Hindlimb muscle (tissue), 1 donor: ENCODE data around the gene MBNL2. TPM values are rescaled to one million over a fixed set of nuclear protein-coding genes. Genes with fewer than 3 reads are reported as not detected.

Source experiments
- DNase-seq: peaks from one replicate; pipeline ENCODE4 v3.0.0-alpha.2; 2013
- polyA plus RNA-seq: library from polyadenylated mRNA; unstranded; fragments of 120-200 nt; gene quantifications from one replicate; pipeline ENCODE4 v1.2.1, GENCODE V29; 2013; ENCODE audit not compliant: insufficient read length

Gene MBNL2
- polyA plus RNA-seq, 1 donor = 26.7 TPM

- no peak for DNase-seq
Measured at GRCh38 chr13:97234742-97235141, 12.6 kb downstream of the MBNL2 start.

DNA sequence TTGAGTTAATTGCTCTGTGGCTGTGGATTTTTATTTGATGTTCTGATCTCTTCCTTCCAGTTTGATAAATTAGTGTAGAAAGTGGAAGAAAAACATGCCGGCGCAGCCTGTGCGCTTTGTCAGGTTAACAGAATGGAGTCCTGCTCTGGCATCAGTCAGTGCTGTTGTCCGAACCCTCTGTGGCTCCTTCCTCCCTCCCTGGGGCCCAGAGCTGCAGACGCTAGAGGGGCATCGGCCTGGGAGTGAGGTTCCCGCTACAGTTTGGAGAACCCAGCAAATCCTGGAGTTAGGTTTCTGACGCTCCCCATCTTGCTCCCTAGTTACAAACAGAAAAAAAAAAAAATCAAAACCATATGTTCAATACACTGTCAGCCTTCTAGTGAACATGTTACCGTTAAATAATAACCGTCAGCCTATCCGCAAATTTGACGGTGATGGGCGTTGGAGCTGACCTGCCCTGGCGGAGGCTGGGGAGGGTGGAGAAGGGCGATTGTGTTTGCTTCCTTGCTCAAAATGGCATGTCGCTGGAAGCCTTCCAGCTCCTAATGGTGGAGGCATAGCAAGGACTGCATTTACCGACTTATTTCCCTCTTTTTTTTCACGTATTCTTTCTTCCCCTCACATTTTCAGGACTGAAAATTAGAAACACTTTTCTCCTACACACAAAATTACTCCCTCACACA lies 13.6 kb downstream of the MBNL2 start:
- DNase-seq = no peak

- no peak for DNase-seq
Measured at GRCh38 chr13:97237388-97237787, 15.3 kb downstream of the MBNL2 start.

- no peak for DNase-seq
Measured at GRCh38 chr13:97238432-97238831, 16.3 kb downstream of the MBNL2 start.

DNA sequence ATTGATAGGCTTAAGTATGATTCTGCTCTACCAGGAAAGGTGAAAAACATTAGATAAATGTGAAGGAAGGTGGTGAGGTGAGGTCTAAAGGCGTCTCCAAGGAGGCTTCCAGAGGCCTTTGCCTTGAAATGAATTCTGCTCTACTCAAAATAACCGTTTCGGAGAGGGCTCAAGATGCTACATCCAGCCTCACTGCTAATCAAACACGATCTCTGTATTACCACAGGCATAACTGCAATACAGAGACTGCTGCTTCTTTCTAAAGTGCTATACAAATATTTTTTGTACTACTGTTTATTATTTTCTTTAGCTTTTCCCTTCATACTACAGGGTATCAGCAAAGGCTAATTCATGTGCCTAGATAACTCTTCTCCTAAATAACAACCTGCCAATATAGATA lies 16.8 kb downstream of the MBNL2 start:
- no peak for DNase-seq

DNA sequence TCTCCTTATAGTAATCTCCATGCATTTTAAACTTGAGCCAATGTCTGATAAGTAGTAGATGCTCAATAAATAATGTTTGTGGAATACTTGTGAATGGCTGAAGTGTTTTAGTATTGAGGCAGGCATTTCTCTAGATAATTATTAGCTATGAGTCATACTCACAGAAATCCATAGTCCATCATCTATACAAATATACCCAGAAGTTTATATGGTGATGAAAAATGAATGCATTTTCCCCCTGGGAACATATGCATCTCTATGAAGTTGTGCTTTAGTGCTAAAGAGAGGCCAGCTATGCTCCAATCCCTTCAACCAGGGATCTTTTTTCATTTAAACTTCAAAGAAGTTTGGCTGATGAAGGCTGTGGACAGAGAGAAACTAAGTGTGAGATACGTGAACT lies 17.2 kb downstream of the MBNL2 start:
- DNase-seq = no peak

DNA sequence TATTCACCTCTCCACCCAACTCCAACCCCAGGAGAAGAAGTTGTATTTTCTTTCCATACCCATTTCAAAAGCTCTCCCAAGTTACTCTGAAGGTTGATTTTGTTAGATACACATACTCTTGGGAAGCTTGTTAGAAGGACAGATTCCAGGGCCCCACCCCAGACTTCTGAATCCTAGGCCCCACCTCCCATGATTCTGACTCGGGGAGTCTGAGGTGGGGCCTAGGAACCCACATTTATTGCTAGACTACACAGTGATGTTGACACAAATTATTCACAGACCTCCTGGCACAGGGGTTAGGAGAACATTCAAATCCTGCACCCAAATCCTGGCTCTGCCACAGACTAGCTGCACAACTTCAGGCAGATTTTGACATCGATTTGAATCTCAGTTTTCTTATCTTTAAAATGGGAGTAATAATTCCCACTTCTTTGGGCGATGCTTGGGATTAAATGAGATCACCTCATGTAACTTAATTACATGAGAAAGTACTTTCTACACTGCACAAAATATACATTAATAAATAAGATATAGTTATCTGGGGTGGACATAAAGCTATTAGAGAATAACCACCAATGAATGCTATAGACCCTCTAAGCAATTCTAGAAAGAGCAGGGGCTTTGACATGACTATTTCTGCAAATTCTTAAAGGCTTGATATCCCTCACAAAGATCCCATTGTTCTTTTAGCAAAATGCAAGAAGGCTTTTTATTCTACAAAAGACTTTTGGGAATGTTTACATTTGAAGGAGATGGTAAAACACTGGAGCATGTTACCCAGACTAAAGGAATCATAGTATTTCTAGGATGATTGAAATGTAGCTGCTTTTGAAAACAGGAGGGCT lies 18.0 kb downstream of the MBNL2 start:
- DNase-seq = no peak

DNA sequence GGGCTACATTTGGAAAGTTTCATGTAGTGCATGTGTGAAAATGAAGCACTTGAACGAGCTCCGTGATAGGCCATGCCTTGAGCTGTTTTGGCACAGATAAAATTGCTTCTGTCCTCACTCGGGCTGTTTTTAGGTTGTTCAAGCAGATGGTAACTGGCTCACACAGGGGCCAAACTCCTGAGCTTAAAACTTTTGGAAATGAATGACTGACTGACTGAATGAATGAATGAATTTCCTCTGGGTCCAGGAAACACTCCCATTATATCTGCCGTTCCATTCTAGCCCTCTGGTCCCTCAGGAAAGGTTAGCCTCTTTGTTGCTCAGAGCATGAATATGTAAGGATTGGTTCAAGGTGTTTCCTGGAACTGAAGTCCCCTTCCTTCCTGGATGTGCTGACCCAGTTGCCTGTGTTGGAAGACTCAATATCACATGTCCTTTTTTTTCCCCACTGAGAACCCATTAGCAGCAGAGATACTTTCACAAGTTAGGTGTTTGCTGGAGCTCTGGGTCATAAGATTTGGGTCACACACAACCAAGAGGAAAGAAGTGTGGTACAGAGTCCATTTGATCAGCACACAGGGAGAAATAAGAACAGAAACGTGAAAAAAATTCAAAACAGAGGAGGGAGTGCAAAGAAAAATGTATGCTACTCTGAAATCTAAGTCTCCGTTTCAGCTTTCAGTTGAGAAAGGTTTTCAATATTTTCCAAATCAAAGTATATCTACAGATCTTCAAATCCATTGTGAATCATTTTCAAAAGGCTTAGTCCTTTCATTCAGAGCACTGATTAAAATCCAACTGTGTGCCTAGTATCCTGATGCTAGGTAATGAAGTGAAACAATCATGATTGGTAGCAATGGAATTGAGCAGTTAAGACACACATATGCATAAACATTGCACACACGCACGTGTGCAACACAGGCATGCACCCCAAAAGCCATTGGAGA lies 18.9 kb downstream of the MBNL2 start:
- DNase-seq = no peak

DNA sequence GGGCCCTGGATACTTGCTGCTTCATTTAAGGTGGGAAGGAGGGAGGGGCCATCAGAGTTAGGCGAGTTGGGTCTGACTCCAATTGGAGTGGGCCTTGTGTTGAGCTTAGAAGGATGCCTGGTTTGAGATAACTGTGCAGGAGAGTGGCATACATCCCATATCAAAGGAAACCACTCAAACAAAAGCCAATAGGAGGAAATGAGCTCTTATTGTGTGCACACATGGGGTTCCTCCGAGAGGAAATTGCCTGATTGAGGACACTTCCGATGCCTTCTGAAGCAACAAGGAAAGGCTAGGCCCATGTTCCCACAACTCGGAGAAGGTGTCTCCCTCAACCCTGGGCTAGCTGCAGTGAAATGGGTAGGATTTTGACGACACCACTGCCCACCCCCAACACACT lies 19.6 kb downstream of the MBNL2 start:
- no peak for DNase-seq

DNA sequence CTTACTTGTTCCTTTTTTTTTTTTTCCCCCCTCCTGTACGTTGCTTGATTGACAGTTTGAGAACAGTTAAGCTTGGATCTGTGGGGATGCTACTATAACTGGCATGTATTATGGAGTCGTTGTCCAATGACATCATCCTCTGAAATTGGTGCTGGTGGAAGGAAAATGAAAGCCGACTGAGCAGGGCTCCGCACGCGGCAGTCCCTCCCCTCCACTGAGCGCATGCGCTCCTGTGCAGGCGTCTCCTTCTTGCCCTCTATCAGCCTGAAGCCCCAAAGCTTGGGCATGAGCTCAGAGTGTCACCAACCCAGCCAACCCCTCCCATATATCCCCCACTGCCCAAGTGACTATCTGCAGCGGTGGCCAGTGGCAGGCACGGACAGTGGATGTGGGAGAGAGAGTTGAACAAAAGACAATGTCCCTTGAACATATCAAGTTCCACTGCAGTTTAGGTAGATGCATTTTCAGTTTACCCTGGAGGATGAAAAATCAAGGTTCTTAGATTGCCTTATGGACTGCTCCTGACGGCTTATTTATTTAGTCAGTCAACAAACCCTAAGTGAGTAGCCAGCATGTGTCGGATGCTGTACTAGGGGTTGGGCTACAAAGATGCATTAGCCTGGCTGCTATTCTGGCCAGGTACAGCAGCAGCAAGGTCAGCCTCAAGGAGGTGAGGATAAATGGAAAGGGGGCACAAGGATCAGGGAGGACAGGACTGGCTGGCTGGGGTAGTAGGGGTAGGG lies 20.8 kb downstream of the MBNL2 start:
- DNase-seq = no peak

GRCh38 chr13:97243915-97244781 lies 22.0 kb downstream of the MBNL2 start:
- no peak for DNase-seq

- DNase-seq = no peak
Measured at GRCh38 chr13:97245011-97245410, 22.9 kb downstream of the MBNL2 start.

- no peak for DNase-seq
Measured at GRCh38 chr13:97246596-97247158, 24.5 kb downstream of the MBNL2 start.

GRCh38 chr13:97248243-97248642 lies 26.1 kb downstream of the MBNL2 start:
- DNase-seq = no peak

GRCh38 chr13:97249093-97249795 lies 27.1 kb downstream of the MBNL2 start:
- DNase-seq = no peak

DNA sequence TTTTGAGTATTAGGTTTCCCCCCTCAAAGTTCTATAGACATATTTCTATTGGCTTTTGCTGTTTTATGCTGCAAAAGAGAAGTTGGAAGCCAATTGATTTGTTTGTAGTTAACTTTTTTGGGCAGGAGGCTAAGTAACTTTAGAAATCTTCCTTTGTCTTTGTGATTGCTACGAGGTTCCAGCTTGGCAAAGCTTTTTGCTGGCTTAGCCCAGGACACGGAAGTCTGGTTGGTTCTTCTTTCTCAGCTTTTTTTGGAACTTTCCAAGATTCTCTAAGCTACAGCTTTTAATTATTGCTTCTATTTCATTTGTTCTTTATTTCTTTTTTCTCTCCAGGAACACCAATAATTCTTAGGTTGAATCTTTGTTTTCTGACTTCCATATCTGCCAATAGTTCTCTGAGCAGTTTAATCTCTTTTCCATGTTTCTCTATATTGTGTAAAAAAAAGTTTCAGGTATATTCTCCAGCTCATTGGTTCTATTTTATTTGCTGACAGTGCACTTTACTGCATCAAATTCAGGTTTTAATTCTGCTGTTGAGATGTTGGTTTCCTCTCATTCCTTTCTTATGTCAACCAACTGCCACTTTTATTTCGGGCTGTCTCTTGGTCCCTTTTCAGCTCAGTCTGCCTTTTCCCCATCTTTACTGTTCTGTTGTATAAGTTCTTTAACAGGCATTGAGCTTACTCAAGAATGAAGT lies 27.8 kb downstream of the MBNL2 start:
- DNase-seq = no peak

- DNase-seq = no peak
Measured at GRCh38 chr13:97250560-97250959, 28.4 kb downstream of the MBNL2 start.

DNA sequence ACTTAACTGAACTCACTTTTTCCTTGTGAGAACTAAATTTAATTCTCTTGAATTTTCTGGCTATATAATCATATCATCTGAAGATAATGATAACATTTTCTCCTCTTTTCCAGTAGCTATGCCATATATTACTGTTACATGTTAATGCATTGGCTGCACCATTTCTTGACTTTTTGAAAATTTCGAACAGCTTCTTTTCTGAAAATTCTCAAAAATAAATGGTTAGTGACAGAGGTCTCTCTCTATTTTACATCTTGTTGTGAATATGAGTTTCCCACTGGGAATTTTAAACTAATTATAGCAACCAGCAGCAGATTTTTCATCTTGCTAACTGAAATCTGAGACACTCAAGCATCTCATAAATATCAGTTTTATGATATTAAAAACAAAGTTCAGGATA lies 30.6 kb downstream of the MBNL2 start:
- DNase-seq = no peak

DNA sequence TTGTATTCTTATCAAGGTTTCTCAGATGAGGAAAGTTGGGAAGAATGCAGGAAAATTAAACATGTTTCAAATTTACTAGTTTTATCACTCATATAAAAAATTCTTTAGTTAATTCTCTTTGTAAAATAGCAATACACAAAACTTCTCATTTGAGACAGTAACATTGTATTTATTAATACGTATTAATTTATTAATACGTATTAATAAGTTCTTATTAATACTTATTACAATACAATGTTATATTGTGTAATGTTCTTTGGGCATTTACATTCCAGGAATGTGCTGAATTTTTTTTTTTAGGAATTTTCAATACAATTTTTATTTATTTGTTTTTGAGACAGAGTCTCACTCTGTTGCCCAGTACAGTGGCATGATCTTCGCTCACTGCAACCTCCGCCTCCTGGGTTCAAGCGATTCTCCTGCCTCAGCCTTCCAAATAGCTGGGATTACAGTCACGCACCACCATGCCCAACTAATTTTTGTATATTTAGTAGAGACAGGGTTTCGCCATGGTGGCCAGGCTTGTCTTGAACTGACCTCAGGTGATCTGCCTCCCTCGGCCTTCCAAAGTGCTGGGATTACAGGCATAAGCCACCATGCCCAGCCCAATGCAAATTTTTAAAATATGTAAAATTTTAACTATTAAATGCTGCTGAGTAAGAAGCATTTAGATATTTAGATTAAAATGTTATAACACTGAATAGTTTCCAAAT lies 31.6 kb downstream of the MBNL2 start:
- no peak for DNase-seq
